Stomach (tissue), 4 donors: ENCODE results near the gene MTM1.

Source experiments
- CTCF ChIP-seq, 7 experiments: fragments of 450-650 bp in 4 of 7; fragments of 200-600 bp in 3 of 7; sonication (generic) in 3 of 7; IDR thresholded peaks; one replicate each; pipeline ENCODE4 v1.5.1; 2016 to 2019; ENCODE audit warnings: antibody characterized with exemption in 7 of 7, control low read depth in 2 of 7, mild to moderate bottlenecking in 1 of 7
- POLR2AphosphoS5 ChIP-seq, 3 donors: sonication (generic); formaldehyde crosslinking; IDR thresholded peaks; one replicate each; pipeline ENCODE4 v1.6.1; 2016; ENCODE audit warnings: antibody characterized with exemption in 3 of 3

GRCh38 chrX:150649096-150649870 is 80.9 kb downstream of the MTM1 start:
- TF ChIP-seq CTCF (IDR thresholded peaks at IDR 0.05) (no peak), POLR2AphosphoS5 (IDR thresholded peaks at IDR 0.05) (no peak)
